ENCODE results near the gene DRG2.

DNA sequence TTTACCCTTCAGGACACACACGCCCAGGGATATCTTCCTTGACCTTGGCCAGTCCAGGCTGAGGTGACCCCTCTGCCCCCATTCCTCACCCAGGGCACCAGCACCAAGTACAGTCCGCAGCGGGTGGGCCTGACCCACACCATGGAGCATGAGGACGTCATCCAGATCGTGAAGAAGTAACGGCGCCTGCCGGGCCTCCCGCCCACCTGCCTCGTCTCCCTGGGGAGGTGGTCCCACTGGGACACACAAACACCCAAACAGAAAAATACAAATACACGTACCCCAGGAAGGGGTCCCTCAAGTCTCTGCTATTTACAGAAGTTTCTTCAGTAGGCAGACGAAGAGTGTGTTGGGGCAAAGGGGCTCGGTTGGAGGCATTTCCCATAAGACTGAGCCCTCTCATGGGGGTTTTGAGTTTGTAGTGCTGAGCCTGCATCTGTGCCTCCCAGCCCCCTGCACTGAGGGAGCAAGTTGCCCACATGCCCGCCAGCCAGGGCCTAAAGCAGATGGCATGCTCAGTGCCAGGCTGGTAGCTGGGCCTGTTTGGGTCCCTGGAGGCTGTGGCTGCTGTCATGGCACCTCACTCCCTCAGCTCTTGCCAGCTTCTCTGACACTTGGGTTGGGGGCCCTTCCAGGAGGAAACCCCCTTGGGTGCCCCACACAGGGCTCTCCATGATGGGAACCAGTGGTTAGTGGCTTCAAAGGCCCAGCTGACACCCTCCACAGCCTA, 19.5 kb downstream of the DRG2 start:
- no peak for TF ChIP-seq CTCF (IDR thresholded peaks at IDR 0.05)
- TF ChIP-seq POLR2A (IDR thresholded peaks at IDR 0.05), result no peak
